GM12891 (cell line): ENCODE measurements around the gene PDS5A.

Experiments used
- POLR2A ChIP-seq: IDR thresholded peaks from 2 replicates; pipeline ENCODE4 v1.6.1; 2011; ENCODE audit warnings: low read depth, low read length, control low read depth
- POLR2AphosphoS5 ChIP-seq: IDR thresholded peaks from 2 replicates; pipeline ENCODE4 v1.6.1; 2011; ENCODE audit warnings: low read depth, low read length, control low read depth
- TAF1 ChIP-seq: IDR thresholded peaks from 2 replicates; pipeline ENCODE4 v1.6.1; 2011; ENCODE audit warnings: low read depth, low read length, control low read depth

DNA sequence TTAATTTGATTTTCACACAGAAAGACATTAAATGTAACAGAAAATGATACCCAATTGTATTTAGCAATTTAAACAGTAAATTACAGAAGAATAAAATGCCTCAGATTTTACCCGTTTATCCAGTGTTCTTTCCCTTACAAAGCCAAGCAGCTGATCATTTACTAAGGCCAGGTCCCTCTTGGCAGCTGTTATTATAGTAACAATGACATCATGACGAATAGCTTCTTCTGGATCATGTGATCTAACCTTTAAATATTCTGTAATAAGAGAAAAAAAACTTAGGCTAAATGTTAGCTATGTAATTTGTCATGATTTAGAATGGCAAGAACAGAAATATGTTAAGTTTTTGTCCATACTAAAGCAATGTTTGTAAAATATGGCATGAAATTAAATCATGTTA is 69.4 kb downstream of the PDS5A start:
- TF ChIP-seq TAF1 (no peak), POLR2A (no peak), POLR2AphosphoS5 (no peak)
